ENCODE data around the gene PGAP6.
"Not testable (repeated sequence)": the region's sequence is repeated elsewhere in the genome, so short reads cannot be mapped to it uniquely, and the experiment has no call there.

PGAP6 gene, protein sequence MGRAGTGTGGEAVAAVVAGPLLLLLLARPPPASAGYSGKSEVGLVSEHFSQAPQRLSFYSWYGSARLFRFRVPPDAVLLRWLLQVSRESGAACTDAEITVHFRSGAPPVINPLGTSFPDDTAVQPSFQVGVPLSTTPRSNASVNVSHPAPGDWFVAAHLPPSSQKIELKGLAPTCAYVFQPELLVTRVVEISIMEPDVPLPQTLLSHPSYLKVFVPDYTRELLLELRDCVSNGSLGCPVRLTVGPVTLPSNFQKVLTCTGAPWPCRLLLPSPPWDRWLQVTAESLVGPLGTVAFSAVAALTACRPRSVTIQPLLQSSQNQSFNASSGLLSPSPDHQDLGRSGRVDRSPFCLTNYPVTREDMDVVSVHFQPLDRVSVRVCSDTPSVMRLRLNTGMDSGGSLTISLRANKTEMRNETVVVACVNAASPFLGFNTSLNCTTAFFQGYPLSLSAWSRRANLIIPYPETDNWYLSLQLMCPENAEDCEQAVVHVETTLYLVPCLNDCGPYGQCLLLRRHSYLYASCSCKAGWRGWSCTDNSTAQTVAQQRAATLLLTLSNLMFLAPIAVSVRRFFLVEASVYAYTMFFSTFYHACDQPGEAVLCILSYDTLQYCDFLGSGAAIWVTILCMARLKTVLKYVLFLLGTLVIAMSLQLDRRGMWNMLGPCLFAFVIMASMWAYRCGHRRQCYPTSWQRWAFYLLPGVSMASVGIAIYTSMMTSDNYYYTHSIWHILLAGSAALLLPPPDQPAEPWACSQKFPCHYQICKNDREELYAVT

DNA sequence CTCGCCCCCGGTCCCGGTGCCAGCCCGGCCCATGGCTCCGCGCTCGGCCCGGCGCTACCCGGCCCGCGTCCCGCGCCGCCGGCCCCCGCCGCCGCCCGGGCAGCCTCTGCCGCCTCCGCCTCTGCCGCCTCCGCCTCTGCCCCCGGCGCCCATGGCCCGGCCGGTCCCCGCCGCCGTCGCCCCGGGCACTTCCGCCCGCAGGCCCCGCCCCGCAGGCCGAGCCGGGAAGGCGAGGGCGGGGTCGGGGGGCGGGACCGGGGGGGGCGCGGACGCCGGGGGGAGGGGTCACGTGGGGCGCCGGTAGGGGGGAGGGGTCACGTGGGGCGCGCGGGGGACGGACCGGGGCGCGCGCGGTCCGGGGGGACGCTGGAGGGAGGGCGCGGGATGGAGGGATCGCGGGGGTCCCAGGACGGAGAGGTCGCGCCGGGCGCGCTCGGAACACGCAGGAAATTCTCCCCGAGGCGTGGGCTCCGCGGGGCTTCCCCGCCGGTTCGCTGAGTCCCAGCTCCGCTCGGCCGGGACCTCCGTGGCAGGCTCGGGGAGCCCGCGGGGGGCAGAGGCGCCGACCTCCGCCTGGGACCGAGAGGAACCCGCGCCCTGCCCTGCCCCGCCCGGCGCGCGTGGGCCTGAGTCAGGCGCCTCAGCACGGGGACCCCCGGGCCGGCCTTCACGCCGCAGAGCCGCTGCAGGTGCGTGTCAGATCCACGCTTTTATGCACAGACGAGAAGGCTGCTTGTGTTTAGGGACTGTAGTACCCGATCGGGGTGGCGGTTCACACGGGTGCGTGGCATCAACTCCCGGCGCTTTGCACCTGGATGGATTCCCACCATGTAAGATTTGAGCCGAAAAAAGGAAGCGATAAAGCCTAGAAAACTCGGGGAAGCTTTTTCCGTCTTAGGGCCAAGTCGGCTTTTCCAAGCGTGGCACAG, at the start of gene PGAP6:
TSS of gene PGAP6 (minus strand) at position 190 of the 929 bp plus-strand sequence. CDS start at position 33, 157 bp downstream.
- no peak for DNase-seq (ENCODE audit: low read depth, low spot score)

DNA sequence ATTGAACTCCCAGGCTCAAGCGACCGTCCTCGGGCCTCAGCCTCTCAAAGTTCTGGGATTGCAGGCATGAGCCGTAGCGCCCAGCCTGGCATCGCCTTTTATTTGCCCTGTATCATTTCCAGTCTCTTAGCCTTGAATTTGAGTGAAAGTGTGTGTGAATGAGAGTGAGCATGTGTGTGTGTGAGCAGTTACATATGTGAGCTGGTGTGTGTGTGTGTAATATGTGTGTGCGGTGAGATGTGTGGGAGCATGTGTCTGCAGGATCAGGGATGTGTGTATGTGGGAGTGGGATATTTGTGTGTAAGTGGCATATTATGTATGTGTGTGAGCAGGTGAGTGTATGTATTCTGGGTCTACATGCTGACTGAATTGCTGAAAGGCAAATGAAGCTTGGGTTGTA, 49.1 kb upstream of the PGAP6 start:
- no peak for DNase-seq (ENCODE audit: low read depth, low spot score)

DNA sequence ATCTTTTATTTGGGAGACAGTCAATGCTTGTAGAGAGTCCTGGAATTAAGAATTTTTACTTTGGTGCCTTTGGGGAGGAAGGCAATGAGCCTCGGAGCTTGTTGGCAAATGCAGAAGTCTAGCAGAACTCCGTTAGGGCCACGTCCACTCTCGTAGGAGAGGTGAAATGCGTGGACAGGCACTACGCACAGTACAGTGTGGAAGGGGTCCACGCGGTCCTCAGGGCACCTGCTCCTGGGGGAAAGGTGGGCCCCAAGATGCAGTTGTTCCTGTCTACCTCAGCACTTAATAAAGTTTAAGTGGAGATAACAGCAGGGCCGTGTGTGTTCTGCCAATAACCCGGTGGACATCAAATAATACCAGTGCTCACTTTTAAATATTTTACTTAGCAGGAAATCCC, 45.5 kb upstream of the PGAP6 start:
- no peak for DNase-seq (ENCODE audit: low read depth, low spot score)

DNA sequence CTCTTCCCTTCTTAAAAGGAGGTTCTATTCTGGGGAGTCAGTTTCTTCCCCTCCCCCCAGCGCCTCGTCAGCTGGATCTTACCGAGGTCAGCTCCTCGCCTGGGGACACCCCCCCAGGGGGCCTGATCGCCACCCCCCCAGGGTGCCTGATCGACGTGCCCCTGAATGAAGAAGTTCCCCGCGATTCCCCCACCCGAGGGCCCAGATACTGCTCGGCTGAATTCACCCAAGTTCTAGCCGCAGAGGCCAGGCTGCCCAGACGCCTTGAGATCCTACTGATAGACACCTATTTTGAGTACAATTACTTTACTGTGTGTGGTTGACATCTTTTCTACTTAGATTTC, 45.1 kb upstream of the PGAP6 start:
- DNase-seq (ENCODE audit: low read depth, low spot score): no peak

DNA sequence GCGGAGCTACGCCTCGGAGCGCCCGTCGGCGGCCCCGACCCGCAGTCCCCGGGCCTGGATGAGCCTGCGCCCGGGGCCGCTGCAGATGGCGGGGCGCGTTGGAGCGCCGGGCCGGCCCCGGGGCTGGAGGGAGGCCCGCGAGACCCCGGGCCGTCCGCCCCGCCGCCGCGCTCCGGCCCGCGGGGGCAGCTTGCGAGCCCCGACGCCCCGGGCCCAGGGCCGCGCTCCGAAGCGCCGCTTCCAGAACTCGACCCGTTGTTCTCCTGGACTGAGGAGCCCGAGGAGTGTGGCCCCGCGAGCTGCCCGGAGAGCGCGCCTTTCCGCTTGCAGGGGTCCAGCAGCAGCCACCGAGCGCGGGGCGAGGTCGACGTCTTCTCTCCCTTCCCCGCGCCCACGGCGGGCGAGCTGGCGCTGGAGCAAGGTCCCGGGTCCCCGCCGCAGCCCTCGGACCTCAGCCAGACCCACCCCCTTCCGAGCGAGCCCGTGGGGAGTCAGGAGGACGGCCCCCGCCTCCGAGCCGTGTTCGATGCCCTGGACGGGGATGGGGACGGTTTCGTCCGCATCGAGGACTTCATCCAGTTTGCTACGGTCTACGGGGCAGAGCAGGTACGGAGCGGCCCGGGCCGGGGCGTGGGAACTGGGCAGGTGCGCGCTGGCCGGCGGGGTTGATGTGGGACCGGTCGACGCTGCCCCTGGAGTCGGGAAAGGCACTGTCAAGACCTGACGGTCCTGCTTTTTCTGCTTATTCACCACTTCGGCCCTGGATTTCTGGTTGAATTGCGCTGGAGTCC, 44.5 kb upstream of the PGAP6 start:
- DNase-seq (ENCODE audit: low read depth, low spot score): no peak

DNA sequence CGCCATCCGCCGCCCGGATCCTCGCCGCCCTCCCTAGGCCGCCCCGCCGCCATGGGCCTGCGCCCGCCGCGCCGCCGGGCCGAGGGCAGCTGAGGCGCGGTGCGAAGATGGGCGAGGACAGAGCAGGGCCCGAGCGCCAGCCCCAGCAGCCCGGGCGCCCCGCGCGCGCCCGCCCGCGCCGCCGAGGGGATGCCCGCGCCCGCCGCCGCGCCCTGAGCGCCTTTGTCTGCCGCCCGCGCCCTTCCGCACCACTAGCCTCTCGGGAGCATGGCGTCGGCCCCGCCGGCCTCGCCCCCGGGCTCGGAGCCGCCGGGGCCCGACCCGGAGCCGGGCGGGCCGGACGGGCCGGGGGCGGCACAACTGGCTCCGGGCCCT, 43.9 kb upstream of the PGAP6 start:
- DNase-seq (ENCODE audit: low read depth, low spot score): no peak

DNA sequence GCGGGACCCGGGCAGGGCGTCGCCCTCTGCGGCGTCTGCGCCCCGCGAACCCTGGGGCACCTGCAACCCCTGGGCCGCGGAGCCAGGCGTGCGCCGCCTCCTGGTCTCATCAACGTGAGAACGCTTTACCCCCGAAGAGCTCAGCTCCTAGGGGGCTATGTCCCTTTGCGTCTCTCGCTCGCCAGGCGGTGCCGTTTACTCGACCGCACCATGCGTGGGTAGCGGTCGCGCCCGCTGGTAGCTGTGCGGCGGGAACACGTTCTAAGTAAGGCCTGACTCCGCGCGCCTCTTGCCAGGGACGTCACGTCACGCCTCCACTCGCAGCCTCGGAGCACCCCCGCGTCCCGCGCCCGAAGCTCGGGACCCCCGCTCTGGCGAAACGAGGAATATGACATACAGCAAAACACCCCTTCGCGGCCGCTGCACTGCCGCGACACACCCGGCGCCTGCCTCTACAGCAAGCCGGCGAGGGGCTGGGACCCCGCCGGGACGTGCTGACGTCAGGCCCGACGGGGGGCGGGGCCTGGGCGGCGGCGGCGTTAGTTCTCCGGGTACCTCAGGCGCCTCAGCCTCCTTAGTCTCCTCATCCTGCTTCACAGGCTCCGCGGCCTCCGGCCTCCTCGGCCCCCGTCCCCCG, 43.4 kb upstream of the PGAP6 start, which contains the start of gene RAB11FIP3:
TSS of gene RAB11FIP3 (plus strand) at position 568 of the 637 bp plus-strand sequence. CDS start 358 bp downstream, outside the sequence.
- DNase-seq (ENCODE audit: low read depth, low spot score): peak; percentile 29

DNA sequence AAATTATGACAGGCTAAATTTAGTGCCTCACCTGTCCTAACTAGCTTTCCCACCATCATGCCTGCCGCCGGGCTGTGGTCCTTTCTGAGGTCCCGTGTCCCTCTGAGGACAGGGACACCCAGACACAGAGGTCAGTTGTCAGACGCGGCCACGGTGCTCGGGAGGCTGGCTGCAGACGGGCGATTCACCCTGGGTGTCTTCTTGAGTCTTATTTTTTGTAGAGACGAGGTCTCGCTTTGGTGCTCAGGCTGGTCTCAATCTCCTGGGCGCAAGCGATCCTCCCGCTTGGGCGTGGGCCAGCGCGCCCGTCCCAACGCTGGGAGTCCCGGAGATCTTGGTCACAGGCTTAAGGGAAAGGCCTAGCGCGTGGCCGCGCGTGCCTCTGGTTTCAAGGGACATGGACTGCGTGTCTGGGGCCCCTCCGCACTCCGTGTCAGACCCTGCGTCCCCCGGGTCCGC, 42.9 kb upstream of the PGAP6 start:
- DNase-seq (ENCODE audit: low read depth, low spot score): no peak

DNA sequence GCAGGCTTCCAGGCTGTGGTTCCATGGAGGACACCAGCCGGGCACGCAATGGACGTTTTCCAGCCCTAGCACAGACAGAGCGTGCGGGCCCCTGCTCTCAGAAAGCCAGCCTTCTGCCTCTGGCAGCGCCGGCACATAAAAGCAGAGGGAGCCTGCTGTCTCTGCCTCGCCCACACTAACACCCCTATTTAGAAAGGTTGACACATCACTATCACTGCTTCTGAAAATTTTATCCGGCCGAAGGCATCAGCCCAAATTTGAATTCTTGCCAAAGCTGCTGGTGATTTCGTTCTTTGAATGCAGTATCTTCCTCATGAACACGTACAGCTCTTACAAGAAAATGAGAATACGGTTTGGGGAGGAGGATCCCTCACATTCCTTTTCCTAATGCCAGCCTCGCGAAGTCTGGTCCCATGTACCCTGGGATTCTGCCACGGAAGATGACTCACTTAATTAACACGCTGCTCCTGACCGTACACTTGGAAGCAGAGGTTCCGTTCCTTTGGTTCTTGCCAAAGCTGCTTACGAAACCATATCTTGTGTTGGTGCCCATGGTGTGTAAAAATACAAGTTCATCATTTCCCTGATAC, 42.4 kb upstream of the PGAP6 start:
- DNase-seq (ENCODE audit: low read depth, low spot score): peak; percentile 36

DNA sequence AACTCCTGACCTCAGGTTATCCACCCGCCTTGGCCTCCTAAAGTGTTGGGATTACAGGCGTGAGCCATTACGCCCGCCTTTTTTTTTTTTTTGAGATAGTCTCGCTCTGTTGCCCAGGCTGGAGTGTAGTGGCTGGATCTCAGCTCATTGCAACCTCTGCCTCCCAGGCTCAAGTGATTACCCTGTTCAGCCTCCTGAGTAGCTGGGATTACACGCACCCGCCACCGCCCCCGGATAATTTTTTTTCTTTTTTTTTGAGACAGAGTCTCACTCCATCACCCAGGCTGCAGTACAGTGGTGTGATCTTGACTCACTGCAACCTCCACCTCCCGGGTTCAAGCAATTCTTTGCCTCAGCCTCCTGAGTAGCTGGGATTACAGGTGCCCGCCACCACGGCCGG, 40.4 kb upstream of the PGAP6 start:
- DNase-seq (ENCODE audit: low read depth, low spot score): not testable (repeated sequence)

DNA sequence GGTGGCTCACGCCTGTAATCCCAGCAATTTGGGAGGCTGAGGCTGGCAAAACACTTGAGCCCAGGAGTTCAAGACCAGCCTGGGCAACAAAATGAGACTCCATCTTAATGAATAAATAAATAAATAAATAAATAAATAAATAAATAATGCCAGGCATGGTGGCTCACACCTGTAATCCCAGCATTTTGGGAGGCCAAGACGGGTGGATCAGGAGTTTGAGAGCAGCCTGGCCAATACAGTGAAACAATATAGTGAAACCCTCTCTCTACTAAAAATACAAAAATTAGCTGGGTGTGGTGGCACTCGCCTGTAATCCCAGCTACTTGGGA, 33.4 kb upstream of the PGAP6 start:
- not testable (repeated sequence) for DNase-seq (ENCODE audit: low read depth, low spot score)

DNA sequence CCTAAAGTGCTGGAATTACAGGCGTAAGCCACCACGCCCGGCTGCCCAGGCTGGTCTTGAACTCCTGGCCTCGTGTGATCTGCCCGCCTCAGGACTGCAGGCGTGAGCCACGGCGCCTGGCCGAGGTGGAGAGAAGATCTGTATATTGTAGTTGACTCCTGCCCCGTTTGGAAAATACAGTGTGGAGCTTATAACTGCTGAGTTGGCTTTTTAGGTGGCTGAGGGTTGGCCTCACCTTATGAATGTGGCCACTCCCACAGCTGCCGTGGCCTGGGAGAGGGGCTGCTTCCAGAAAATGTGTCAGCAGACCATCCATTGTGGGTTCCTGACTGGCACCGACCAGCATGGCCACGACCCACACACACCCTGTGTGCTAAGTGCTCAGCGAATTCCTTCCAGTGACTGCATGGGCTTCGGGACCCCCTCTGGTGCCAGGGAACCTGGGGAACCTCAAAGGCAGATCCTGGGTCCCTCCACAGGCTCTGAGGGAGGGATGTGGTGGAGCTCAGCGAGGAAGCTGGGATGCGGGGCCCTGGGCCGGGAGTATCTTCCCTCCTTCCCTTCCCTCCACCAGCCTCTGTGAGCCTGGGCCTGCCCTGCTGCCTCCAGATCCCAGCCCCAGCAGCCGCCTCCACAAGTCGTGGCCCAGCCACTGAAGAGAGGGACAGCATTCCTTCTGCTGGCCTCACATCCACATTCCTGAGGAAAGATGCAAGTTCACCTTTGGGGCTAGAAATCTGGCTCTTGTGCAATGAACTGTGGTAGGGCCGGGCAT, 32.8 kb upstream of the PGAP6 start:
- DNase-seq (ENCODE audit: low read depth, low spot score): no peak

DNA sequence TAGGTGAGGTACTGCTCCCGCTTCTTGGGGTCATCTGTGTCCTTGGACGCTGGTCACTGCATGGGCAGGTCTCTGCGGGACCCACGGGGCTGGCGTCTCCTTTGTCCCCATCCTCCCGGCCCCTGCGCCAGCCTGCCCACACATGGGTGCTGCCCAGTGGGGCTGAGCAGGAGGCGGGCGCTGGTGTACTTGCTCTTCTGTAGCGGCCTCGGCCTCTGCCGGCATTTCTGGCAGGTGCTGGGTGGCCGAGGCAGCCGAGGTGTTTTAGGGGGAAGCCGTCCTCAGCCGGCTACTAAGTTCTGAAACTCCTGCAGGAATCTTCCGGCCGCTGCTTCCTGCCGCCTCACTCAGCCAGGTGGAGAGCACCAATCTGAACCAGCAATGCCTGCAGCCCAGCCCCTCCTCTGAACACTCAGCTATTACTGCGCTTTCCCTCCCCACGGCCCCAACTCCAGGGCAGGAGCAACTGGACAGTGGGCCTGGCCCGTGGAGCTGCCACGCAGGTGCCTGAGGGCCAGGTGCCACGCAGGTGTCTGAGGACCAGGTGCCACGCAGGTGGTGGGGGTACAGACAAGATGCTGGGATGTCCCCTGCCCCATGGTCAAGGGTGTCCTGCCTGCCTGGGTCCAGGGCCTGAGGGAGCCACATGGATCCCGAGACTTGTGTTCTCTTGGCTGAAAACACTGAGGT, 29.9 kb upstream of the PGAP6 start:
- DNase-seq (ENCODE audit: low read depth, low spot score): no peak

DNA sequence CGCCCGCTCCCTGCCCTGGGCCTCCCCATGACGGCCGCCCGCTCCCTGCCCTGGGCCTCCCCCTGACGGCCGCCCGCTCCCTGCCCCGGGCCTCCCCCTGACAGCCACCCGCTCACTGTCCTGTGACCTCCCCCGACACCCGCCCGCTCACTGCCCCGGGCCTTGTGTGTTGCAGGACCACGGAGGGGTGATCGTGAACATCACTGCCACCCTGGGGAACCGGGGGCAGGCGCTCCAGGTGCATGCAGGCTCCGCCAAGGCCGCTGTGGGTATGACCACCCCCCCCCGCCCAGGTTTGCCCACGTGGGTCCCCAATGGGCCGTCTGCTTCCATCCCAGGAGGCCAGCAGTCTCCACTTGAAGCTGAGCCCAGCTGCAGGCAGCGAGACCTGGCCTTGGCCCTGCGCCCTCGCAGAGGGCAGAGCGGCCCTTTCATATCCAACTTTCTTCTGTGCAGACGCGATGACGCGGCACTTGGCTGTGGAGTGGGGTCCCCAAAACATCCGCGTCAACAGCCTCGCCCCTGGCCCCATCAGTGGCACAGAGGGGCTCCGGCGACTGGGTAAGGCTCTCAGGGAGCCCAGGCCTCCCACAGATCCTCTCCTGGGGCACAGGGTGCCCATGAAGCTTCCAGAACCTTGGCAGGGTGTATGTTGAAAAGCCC, 28.9 kb upstream of the PGAP6 start:
- no peak for DNase-seq (ENCODE audit: low read depth, low spot score)

DNA sequence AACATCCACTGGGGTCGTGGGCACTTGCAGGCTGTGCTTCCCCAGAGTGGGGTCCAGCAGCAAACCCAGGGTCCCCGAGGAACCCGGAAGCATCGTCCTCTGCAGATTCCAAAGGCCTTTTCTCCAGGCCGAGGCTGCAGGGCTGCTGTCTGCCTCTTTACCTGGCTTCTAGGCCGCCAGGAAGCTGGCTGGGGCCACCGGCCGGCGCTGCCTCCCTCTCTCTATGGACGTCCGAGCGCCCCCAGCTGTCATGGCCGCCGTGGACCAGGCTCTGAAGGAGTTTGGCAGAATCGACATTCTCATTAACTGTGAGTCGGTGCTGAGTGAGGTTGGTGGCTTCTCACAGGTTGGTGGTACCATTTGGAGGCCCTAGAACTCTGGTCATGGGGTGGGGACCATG, 25.5 kb upstream of the PGAP6 start:
- no peak for DNase-seq (ENCODE audit: low read depth, low spot score)

DNA sequence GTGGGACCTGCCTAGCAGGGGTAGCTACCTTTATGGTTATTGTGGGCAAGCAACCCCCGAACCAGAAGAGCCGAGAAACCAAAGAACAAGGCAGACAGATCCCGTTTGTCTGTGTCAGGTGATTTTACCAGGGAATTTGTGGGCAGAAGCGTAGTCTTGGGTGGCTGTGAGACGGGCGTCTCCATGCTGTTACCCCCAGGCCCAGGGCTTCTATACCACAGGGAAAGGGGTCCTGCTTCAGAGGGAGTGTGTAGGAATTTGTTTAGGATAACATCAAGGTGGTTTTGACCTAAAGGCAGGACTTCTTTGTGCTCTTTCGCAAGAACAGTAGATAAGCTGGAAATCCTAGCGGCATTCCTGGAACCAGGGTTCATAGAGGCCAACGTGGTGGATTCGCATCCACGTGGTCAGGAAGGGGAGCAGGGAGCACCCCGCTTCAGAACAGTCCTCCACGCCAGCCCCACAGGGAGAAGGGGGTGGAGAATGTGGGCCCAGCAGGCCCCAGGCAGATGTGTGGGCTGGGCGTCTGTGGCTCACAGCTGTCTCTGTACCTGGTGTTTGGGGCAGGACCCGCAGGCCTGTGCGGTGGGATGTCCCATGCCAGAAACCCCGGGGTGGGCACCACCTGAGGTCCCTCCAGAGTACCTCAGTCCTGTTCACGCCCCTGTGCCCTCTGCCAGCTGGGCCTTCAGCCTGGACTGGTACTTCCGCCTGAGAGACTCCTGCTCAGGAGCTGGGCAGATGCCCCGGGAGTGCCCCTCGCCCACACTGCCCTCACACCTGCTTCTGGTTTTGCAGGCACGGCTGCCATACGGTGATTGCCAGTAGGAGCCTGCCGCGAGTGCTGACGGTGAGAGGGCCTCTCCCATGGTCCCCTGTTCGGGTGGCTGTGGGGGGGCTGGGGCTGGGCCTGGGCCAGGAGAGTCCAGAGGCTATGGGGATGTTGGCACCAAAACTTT, 24.0 kb upstream of the PGAP6 start:
- no peak for DNase-seq (ENCODE audit: low read depth, low spot score)

DNA sequence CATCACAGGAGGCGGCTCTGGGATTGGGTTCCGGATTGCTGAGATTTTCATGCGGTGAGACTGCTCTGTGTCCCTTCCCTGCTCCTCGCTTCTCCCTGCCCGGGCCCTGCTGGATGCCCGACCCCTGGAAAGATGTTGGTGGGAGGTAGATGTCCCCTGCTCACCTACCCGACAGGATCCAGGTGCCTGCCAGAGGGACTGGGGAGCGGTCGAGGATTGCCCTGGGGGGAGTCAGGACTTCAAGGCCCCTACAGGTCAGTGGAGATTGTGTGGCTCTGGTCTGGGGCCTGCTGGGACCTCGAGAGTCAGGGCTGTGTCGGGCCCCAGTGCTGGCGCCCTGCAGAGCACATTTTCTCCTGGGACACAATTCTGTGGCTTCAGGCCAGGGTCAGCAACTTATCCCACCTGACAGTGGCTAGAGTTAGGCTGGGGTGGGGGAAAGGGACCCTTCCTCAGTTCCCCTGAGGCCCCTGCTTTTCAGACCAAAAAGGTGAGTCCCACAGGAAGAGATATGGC, 23.3 kb upstream of the PGAP6 start:
- no peak for DNase-seq (ENCODE audit: low read depth, low spot score)
